Mammary microvascular endothelial cell (primary cell): Measurements from ENCODE around the gene ALK. TPM values are rescaled to one million over a fixed set of nuclear protein-coding genes. Genes with fewer than 3 reads are reported as not detected.

ENCODE experiments used
- total RNA-seq: library from RNA; depleted of rRNA; stranded (reverse); fragments of >200 nt; gene quantifications from 2 replicates; pipeline ENCODE4 v1.2.3, GENCODE V29; 2015

The ALK gene
- total RNA-seq: not detected in 2 replicates

DNA sequence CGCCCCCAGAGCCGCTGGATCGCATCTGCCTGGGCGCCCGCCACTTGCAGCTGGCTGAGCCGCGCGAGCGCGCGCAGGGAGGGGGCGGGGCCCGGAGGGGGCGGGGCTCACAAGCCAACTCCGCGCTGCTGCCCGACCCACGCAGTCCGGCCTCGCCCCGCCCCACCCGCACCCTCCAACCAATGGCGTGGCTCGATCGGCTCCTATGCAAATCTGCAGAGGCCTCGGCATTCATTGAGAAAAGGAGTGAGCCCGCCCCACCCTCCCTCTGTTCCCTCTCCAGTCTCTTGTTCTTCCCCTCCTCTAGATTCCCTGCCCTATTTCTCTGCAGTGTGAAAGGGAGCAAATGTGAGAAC lies at the start of gene ALK:
TSS of gene ALK (minus strand) at position 27 of the 356 bp plus-strand sequence. CDS start 927 bp downstream, outside the sequence.

Other genes starting within 250 kb of the ALK start
- gene YPEL5, start 225.4 kb upstream of the ALK start, total RNA-seq: 49.8 and 50.3 TPM in 2 replicates